HG03558 (cell line): Measurements from ENCODE around the gene ATXN7L1.

Source experiments
- ATAC-seq: cut with Tn5 transposase; IDR thresholded peaks from one replicate; pipeline ENCODE4 v1.9.1; 2021; ENCODE audit warnings: moderate number of reproducible peaks; ENCODE audit not compliant: unreplicated experiment; ENCODE audit errors: extremely low read depth

Gene ATXN7L1

DNA sequence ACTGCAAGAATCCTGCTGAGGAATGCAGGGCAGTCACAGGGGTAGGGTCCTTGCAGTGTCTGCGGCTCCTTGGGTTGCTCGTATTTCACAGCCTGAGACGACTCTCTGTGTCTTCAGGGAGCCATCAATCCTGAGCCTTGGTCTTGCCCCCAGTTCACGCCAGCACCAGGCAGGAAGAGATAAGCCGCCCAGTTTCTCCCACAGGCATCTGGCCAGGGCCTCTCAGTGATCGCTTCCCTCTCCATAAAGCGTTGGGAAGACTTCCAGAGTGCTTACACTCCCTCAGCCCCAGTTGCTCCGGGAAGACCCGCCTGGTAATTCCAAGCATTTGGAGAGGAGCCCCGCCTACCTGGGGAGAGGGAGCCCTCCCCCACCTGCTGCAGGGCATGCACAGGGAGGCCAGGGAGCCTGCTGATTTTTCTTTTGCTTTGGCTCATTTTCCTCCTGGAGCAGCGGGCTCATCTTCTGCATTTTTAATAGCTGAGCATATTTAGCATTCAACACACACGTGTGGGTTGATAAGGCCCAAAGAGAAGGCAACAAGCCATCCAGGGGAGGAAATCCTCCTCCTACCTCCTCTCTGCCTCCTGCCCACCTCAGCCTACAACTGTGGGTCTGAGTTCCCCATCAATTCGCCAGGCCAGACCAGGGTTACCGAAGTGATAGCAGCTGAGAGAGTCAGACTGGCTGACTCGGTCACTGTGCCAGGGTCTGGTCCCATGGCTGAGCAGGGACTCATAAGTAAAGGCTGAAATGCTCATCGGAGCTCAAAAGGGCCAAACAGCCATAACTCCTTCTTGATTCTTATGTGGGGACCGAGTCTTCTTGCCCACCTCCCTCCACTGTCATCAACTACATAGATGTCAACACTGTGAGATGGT lies 220.7 kb downstream of the ATXN7L1 start:
- ATAC-seq: no peak

DNA sequence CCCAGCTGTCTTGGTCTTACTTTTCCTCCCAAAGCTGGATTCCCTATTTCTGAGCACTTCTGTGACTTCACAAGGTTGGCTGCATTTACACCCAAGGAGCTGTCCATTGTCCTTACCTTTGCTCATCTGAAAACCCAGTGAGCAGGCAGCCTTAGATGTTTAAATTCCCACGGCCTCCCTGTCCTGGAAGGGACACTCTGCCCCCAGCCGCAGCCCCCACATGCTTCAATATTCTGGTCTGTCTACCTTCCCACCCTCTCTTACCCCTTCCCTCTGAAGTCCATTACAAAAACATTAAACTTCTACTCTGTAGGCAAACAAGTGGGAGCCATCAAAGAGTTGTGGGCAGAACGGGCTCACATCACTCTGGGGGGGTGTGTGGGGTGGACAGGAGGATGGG lies 221.3 kb downstream of the ATXN7L1 start:
- no peak for ATAC-seq

DNA sequence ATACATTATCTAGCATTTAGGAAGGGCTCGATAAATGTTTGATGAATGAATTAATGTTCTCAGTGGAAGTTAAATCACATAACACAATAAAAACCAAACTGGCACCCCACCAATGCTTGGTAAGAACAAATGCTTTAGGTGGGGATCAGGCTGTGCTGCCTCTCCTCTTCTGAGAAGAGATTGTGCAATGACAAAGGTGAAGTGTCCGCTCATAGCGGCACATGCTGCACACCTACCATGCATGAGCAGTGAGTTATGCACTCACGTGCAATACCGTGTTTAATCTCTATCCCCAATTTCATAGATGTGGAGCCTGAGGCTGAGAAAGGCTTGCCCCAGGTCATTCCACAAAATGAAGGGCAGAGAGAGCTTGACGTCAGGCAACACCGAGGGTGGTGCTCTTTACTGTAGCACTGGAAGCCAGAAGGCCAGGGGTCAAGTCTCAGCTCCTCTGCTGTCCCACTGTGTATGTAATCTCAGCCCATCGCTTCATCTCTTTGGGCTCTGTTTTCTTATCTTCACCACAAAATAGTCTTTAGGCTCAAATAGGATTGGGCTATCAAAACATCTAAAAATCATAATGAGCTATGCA lies 222.2 kb downstream of the ATXN7L1 start:
- no peak for ATAC-seq

DNA sequence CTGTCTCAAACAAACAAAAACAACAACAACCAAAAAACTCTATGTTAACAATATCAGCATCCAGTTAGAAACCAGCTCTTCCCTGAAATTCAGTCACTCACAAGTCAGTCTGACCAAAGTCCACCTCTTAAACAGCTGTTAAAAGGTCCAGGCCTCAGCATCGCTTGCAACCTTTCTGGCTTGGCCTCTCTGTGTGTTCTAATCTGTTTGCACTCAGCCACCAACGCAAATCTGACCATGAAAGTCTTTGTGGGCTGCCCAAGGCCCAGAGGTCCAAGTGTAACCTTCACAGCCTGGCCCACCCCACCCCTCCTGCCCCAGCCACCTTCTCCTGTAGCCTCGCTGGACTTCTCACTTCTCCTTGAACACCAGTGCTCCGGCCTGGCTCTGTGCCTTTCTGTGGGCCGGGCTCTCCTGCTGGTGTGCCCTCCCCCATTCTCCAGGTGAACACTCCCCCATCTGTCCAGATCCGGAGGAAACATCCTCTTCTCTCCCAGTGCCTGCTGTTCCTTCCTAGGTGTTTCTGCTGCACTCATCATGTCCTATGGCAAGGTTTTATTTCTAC lies 222.9 kb downstream of the ATXN7L1 start:
- no peak for ATAC-seq

DNA sequence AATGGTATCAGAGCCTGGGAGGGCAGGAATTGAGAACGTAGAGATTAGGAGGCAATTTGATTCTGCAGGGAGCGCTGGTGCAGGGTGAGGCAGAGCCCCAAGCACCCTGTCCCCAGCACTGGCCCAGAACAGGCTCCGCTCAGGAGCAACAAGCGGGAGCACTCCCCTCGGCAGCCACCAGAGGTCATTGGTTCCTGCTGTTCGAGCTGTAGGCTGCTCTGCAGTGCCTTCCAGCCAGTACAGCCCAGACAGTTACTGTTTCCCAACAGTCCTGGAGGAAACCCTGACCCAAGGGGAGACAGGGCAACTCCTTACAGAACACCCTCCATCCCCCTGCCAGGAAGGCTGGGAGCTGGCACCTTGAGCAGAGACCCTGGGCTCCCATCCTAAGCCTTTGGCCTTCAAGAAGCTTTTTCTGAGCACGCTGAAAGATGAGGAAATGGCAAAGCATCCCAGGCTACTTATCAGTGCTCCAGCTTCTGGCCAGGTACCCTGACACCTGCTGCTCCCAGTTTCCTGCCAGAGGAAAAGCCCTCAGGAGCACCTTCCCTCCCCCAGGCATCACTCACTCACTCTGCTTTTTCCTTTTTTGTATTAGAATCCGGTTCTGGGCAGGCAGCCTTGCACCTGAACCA lies 223.9 kb downstream of the ATXN7L1 start:
- no peak for ATAC-seq

DNA sequence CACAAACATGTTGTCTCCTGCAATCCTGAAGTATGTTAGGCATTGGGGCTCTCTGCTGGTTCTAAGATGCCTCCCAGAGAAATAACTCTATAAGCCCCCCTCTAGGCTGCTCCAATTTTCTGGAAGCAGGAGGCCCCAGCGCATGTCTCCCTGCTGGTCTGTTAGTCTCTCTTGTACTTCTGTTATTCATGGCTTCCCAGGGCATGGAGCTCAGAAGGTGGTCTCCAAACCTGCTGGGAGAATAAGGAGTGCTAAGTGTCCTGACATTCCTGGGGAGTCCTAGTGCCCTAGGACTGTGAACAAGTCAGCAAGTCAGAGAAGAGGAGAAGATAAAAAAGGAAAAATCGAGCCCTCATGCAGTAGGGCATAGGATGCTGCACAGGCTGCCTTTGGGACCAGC lies 224.6 kb downstream of the ATXN7L1 start:
- no peak for ATAC-seq

DNA sequence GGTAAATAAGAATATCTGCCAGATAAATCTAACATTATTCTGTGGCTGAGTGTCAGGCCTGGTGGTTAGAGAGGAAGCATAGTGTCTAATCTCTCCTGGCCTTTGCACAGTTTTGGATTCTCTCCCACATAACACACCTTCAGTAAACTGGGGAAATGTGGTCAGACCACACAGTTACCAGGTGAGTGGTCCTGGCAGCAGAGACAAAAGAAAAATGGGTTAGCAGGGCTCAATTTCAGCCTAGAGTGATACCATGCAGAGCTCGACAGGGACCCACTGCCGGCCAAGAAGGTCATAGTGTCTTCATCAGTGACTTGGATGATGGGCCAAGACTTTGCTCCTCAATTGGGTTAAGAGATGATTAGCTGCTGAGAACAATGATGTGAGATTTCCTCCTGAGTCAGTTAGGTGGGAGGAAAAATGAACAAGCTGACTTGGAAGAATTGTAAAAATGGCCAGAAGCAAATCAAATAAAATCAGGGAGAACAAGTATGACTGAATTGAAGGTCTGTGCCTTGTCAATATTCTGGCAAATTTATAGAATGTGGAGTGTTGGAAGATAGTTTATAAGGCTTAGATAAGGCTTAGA lies 225.9 kb downstream of the ATXN7L1 start:
- ATAC-seq: no peak

DNA sequence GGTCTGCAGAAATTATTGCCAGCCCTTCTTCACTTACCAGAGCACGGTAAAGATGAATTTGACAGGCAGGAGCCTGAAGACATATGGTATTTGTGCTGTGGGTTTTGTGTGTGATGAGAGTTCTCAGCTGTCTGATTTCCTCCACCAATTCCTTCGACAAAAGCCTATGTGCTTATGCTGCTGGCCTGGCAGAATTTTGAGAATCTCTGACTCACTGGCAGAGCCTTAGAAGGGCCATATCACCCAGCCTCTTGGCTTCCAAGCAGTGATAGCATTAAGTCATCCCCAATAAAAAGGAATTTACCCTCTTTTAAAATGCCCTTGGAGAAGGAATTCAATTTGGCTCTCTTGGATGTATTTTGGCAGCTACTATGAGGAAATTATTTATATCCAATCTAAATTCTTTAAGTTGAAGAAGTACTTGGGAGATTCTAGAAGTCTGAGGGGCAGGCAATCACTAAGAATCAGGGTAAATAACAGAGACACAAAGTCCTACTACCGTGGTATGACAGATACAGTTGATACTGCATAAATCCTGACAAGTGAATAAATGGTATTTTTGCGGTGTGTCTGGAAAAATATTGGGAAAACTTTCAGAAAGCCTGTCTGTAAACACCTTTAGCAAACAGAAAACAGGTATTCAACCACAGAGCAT lies 226.5 kb downstream of the ATXN7L1 start:
- ATAC-seq: no peak

DNA sequence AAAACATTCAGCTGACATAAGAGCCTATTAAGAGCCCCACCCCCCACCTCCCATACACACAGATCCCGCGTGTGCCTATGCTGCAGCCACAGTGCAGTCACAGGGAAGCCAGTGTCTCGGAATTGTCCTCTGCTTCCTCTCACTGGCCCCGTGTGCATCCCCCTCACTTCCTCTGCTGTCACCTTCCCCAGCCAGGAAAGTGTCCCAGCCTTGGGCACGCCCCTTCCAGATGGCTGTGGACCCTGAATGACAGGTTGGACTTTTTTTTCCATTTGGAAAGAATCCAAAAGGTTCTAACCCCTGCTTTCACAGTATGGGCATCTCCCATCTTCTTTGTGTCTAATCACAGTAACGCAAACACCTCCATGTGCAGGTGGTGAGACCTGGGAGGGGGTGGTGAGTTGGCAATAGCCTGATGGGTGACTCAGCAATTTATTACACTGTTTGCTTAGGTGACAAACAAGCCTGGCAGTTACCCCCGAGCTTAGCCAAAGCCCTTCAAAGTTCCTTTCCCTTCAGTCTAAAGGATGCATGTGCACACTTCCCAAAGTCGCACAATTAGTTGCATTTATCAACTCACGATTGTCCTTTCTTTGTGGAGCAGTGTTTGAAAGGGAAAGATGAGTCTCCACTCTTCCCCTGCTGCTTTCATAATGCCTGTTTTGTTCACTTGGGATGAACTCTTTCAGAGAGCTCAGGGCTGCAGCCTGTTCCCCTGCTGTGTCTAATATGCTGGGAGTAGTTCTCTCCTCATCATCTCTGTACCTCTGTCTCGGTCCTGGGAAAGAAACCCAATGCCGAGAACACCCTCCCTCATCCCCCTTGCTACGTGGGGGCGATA lies 227.6 kb downstream of the ATXN7L1 start:
- ATAC-seq: no peak

DNA sequence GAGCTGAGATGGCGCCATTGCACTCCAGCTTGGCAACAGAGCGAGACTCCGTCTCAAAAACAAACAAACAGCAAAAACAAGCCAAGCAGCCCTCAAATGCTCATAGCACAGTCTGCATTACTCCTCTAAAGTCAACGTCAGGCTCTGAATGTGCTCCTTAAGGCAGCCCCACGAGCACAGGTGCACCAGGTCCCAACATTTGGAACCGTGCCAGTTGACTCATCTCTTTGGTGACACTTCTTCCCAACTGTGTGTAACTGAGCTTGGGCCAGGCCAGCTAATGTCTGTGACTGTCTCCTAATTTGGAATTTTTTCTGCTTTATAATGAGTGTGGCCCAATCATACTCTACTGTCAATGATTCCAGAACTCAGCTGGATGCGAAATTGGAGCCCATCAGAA lies 228.8 kb downstream of the ATXN7L1 start:
- ATAC-seq: no peak

DNA sequence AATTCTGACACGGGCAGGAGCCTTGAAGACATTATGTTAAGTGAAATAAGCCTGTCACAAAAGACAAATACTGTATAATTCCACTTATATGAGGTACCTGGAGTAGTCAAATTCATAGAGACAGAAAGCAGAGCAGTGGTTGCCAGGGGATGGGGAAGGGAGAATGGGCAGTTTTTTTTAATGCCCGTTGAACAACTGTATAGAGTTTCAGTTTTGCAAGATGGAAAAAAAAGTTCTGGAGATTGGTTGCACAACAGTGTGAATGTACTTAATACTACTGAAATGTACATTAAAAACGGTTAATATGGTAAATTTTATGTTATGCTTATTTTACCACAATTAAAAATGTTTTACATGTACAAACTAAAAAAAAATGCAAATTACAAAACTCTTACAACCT lies 231.5 kb downstream of the ATXN7L1 start:
- no peak for ATAC-seq

DNA sequence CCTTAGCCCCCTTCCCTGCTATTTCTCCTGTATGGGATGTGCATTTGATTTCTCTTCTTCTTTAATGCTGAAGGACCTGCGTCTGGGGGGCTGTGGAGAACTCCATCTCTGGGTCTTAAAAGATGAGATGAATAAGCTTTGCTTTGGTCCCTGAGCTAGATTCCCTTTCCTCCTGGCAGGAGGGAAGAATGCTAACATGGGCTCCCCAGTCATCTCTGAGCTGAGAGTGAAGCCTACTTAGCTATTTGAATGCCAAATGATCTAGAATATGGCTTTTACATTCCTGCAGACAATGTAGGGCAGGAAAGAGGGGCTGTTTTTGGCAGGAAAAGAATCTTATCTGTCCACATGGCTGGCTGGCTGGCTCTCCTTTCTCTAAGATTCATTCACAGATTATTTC lies 232.5 kb downstream of the ATXN7L1 start:
- no peak for ATAC-seq

DNA sequence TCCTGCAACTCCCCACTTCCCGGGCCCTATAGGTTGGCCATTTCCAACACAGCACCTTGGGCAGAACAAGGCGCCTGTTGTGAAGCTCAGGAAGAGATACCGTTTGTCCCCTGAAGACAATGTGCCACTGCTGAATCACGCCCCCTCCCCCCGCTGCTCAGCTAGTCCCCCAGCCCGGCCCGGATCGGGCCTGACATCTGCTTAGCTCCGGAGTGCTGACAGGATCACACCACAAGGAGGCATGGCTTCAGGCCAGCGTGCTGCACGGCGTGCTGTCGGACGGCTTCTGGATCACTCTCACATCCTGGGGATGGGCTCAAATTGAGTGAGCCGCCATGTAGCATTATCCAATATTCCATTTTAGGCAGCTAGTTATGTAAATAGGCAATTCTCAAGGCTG lies 233.0 kb downstream of the ATXN7L1 start:
- ATAC-seq: no peak

DNA sequence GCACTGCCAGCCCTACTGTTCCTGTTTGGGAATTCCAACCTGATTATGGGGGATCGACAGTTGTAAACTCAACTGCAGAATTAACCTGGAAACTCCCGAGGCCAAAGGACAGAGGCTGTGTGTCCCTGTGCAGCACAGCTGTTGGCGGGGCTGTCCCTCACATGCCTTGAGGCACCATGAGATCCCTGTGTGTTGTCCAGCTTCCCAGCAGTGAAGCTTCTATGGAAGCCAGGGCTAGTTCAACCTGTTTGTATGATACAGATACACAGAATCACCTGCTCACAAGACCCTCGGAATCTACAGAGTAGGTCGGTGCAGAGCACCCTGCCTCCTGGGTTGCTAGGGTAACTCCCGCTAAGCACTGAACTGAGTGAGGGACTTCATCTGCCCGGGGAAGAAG lies 234.1 kb downstream of the ATXN7L1 start:
- ATAC-seq: no peak

DNA sequence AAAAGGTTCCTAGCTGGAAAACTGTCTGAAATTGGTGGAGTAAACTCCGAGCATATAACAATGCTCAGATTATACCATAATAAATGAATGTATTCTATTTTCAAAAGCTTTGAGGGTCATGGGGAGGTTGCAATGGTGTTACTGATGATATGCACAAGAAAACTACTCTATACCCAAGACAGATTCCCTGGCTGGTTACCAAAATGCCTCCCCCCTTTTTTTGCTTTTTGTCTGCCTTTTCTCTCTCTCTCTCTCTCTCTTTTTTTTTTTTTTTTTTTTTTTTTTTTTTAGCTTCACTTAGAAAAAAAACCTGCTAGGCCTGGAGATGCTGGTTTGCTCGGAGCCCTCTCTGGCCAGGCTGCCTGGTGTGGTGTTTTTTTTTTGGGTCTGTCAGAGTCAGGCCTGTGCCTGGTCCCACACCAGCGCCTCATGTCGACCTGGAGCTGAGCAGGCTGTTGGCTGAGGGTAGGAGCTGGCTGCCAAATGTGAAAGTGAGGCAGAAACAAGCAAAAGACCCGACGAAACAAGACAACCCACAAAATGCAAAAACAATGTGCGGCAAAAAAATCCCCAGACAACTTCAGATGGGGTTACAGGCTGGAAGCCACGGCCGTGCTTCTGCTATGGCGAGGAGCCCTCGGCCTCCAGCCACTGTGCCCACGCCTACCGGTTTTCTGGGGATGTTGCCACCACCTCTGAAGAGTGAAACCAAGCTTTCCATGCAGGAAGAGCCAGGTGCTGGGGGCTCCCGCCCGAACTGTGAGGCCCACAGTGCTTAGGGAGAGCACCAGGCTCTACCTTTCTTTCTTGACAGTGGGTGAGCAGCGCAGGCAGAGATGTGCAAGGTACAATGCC lies 235.2 kb downstream of the ATXN7L1 start:
- ATAC-seq: no peak

DNA sequence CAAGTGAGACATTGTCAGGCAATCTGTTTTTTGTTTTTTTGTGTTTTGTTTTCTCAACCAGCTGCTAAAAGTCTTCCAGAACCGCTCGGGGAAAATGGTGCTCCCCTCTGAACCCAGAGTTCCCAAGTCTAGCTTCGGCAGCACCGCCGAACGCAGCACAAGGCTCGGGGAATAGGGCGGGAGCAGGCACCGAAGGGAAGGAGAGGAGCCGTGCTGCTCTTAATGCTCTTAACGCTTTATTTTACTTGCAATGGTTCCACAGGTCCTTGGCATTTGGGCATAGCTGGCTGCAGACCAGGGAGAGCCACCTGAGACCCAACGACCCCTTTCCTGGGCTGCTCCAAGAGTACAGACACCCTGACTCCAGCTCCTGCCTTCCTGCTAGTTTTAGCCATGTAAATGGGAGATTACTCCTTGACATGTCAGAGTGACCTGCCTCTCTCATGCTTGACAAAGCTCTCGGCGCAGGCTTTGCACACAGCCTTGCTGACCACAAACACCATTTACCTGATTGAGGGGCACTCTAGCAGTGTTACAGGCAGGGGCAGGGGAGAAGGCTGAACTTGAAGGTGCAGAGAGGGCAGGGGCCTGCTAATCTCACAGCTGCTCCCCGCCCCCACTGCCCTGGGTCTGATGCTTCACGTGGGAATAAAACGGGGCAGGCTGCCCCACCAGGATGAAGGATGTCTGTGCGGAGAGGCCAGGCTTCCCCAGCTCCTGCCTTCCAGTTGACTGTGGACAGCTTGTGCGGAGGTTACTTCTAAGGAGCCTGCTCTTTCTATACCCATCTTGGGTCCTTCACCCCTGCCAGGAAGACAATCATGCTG lies 236.5 kb downstream of the ATXN7L1 start:
- ATAC-seq: no peak

DNA sequence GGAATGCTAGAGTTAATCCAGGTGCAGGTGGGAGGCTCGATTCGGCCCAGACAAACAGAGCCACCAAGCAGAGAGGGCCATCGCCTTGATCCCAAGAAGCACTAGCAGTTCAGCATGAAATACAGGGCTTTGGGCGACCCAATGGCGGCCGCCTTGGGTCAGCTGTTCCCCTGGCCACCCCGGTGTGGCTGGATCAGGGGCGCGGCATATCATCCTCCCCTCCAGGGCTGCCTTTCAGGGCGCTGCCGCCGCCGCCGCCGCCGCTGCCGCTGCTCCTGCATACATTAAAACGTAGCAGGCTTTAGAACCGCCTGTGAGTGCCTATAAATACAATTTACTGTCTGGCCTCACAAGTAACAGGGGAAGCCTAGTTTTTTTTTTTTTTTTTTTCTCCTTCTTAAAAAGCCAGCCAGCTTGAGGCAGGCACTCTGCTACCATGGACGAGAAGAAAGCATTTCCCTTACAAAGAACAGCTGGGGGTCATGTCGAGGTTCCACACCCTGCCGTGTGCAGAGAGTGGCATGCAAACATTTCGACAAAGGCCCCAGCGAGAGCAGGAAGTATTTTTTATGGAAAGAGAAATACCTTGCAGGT lies 237.4 kb downstream of the ATXN7L1 start:
- no peak for ATAC-seq
